Measurements from ENCODE around the gene MYOG.
A peak's percentile ranks its signal among the peaks of the same experiment; 100 is the strongest.

The MYOG gene

DNA sequence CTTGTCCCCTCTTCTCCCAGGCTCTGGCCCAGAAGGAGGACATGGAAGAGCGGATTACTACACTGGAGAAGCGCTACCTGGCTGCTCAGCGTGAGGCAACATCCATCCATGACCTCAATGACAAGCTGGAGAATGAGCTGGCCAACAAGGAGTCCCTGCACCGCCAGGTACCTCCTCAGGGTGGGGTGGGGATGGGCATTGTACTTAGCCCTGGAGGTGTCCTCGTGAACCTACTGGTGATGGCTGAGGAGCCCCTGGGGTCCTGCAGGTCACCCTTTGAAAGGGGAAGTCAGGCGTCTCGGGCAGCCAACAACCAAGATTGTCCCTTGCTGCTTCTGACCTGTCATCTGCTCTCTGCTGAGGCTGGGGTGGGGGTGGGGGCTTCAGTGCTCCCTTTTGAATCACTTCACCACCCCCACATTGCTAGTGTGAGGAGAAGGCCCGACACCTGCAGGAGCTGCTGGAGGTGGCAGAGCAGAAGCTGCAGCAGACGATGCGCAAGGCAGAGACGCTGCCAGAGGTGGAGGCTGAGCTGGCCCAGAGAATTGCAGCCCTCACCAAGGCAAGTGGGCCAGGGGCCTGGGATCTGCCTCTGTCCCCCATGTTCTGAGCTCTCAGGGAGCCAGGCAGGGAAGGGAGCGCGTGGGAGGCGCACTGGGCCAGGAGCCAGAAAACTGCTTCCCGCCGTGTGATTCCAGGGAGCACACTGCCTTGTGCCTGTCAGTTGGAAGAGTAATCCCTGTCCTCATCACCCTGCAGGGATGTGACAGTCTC is 39.8 kb downstream of the MYOG start:
- DNase-seq, result no peak

DNA sequence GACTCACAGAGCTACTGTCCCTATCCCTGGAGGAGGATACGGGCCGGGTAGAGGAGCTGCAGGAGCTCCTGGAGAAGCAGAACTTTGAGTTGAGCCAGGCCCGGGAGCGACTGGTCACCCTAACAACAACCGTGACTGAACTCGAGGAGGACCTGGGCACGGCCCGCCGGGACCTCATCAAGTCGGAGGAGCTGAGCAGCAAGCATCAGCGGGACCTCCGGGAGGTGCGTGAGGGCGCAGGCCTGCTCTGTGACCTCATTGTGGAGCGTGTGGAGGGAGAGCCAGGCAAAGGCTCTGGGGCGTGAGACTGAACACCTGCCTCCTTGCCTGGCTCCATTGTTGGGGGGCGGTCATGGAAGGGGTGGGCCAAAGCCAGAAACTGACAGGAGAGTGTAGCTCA is 40.5 kb downstream of the MYOG start:
- DNase-seq, result no peak

DNA sequence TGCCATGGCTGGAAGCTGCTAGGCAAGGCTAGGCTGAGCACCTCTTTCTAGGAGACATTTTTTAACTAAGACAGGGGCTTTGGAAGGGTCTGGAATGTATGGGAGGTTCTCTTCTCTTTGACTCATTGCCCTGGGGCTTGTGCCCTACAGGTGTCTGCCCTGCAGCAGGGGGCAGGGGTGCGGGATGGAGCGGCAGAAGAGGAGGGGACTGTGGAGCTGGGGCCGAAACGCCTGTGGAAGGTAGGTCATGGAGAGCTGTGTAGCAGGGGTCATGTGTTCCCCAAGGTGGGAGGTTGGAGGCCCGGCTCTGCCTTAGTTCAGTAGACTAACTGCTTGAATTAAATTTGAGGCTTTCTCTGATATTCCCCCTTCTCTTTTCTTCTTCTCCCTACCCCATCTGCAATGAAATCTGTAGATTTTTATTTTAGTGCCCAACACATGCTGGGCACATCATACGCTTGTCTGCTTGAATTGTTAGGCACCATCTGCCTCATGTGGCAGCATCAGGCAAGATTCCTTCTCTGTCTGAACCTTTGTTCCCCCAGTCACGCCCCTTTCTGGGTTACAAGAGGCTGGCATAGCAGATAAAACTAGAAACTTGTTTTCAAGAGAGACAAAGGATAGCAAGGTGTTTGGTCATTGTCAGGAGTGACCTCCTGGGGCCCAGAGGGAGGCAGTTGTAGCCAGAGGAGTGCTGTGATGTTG is 41.1 kb downstream of the MYOG start:
- DNase-seq, result no peak

DNA sequence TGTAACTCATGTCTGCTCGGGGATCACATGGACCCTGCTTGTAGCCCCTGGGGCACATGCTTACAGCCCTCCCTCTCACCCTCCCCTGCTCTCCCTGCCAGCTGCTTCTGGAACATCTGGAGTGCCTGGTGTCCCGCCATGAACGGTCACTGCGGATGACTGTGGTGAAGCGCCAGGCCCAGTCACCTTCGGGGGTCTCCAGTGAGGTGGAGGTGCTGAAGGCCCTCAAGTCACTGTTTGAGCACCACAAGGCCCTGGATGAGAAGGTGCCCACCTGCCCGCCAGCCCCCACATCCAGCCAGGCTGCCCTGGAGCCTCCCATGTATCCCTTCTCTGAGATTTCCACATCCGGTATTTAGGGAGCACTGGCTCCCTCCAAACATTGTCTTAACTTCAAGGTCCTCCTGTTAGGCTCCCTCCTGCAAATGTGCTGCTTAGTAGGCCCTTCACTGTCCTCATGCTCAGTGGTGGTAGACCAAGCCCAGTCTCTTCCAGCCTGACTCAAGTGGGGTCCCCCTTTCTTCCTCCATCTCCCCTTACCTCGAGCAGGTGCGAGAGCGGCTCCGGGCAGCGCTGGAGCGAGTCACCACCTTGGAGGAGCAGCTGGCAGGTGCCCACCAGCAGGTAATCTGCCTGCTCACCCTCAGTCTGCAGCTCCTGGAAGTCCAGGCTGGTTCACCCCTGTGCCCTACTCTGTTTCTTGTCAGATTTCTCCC is 41.8 kb downstream of the MYOG start:
- DNase-seq, result no peak

DNA sequence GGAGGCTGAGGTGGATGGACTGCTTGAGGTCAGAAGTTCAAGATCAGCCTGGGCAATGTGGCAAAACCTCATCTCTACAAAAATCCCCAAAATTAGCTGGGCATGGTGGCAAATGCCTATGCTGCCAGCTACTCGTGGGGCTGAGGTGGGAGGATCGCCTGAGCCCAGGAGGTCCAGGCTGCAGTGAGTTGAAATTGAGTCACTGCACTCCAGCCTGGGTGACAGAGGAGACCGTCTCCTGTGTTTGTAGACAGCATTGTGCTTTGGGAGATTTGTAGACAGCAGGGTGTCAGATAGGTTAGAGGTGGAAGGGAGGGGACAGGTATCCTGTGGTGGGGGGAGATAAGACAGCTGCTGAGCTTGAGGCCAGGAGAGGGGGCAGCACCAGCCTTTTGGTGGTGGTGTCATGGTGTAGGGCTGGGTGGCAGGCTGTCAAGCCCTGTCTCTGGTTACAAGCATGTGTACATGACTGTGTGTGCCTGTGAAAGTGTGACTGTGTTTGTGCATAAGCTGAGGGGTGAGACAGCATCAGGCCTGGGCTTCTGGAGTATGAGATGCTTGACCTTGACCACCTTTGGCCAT is 44.4 kb downstream of the MYOG start:
- DNase-seq, result no peak

DNA sequence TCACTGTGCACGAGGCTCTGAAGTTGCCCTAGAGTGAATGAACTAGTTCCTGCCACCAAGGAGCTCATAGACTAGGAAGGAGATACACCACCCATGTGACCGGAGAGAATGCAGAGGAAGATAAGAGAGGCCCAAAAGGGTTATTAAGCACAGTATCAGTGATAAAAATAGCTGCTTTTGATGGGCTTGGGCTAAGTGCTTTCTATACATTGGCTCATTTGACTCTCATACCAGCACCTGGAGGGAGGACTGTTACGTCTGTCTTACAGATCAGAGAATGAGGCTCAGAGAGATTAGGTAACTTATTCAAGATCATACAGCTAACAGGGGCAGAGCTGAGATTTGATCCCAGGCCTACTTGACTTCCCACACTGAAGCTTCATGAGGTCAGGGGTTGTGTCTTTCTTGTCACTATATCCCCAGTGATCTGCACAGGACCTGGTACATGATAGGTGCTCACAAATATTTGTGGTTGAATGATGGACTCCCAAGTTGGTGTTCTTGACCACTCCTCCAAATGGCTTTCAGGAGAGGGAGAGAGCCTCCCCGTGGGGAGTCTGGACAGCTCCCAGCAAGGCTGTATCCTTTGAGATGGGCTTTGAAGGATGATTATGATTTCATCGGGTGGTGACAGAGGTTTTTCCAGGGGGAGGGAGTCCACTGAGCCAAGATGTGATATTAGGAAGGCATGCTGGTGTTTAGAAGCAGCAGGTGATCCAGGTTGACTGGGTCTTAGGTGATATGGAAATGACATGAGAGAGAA is 45.1 kb downstream of the MYOG start:
- DNase-seq, result no peak

DNA sequence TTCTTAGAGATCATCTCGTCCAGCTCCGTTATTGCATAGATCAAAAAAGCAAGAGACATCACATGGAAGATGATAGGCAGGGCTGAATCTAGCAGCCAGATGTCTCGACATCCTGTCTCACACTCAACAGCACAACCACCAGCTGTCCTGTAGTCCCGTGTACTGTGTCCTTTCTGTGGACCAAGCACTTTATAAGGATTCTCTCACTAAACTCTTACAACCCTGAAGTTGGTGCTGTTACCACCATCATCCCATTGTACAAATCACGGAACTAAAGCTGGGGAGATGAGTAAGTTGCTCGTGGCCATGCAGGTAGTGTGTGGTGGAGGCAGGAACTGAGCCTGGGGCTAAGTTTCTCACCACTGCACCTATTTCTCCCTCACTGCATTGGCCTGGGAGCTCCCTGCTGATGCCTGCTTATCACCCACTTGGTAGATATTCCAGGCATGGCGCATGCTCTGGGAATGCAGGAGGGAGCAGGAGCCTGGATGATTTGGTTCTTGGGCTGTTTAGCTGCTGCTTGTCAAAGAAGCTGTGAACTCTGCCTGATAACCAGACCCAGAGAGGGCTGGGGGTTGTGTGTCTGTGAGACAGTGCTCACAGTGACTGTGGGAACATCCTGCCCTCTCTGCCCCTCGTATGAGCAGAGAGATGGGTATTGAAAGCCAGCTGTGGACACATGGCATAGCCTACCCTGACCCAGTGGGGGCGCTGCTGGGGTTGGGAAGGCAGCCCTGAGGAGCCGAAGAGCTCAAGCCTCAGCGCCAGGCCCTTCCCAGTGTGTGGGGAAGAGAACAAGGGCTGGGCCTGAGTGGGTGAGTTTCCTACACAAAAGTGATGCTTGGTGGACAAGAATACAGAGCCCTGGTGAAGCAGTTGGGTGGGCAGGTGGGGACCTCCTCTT is 46.0 kb downstream of the MYOG start:
- no peak for DNase-seq

DNA sequence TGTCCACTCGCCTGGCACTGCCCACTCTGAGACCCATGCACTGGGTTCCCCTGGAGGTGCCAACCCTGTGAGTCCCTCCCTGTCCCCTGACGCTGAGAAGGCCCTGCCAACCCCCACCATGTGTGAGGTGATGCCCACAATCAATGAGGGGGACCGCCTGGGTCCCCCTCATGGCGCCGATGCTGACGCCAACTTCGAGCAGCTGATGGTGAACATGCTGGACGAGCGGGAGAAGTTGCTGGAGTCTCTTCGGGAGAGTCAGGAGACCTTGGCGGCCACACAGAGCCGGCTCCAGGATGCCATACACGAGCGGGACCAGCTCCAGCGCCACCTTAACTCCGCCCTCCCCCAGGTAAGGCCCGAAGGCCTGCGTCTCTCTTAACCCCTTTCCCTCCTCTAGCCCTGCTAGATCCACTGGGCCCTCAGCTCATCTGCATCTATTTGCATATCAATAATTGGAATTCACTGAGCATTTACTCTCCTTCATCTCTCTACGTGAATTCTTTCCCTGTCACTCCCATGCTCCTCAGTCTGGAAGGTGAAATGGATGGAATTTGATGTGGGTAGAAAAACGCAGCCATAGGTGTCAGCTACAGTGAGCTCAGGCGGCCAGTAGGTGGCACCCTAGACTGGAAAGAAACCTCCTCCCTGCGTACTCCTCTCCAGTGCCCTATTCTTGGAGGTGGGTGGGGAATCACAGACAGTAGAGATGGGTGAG is 46.8 kb downstream of the MYOG start:
- DNase-seq, result peak; percentile 5

DNA sequence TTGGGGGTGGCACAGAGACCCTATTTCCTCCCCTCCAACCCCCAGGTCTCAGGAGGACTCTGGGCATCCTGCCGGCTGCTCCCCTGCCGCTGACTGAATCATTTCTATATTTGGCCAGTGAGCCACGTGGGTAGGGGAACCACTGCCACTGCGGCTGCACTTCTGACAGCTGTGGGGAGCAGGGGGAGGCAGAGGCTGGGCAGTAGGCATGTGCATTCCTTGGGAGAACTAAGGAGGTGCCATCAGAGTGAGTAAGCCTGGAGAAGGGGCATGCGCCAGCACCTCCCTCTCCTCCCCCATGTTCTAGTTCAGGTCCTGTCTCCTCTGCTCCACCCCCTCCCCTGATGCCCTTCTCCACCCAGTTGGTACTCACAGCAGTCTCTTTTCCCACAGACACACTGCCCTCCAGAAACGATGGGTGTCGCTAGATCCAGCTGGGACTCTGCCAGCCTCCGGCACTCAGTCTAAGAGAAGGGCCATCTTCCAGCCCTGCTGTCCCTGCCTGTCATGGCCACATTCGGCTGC is 47.5 kb downstream of the MYOG start:
- DNase-seq, result no peak

DNA sequence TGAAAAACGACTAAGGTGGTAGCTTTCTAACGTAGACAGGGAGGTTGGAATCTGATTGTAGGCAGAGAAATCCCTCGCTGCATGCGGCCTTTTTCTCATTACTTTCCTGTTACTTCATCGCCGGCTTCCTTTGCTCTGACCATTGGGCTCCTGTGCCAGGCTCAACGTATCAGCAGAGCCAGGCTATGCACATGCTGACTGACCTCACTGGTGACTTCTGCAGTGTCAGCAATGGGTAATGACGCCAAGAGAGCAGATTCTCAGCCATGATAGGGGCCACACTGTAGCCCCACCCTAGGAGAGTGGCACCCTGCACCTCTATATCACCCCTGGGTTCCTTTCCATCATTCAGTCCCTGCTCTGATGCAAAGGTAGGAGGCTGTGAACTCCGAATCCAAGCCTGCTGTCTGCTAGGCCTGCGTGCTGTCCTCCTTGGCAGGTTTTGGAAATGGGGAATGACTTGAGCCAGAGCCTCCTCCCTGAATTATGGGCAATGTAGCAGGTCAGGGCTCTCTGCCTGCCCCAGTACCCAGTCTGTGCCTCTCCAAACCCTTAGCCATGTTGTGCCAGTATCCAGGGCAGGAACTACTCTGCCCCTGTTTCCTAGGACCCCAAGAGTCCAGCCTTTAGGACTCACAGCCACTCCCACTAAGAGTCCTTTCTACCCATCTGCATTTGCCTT is 48.2 kb downstream of the MYOG start:
- no peak for DNase-seq

DNA sequence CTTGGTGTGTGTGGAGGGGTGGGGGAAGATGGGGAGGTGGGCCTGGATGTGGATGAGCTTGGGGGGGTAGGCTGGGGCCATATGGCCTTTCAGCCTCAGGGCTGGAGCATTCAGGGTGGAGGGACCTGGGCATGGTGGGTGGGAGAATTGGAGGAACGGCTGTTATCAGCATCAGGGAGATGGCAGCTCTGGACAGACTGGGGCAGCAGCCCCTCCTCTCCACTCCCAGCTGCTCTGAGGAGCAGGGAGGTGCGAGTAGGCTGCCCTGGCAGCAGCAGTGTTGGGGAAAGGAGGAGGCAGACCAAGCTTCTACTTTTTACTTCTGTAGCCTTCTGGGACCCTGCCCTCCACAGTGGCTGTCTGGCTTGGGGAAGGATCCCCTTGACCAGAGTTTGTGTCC is 49.3 kb downstream of the MYOG start:
- DNase-seq, result no peak

DNA sequence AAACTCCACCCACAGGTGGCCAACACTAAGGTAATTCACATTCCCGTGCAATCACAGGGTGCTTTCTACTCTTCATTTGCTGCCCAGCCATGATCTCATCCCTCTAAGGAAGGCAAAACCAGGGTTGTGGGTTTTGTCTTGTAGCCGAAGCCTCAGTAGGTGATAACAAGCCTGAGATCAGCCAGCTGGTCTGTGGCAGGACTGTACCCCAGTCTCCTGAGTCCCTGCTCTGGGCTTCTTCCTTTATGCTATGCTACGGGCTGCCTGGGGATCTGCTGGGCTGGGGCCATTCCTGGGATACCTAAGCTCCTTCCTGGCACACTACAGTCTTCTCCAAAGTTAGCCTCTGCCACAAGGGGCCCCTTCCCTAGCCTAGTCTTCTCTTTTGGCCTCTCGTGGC is 49.7 kb downstream of the MYOG start:
- DNase-seq, result no peak

DNA sequence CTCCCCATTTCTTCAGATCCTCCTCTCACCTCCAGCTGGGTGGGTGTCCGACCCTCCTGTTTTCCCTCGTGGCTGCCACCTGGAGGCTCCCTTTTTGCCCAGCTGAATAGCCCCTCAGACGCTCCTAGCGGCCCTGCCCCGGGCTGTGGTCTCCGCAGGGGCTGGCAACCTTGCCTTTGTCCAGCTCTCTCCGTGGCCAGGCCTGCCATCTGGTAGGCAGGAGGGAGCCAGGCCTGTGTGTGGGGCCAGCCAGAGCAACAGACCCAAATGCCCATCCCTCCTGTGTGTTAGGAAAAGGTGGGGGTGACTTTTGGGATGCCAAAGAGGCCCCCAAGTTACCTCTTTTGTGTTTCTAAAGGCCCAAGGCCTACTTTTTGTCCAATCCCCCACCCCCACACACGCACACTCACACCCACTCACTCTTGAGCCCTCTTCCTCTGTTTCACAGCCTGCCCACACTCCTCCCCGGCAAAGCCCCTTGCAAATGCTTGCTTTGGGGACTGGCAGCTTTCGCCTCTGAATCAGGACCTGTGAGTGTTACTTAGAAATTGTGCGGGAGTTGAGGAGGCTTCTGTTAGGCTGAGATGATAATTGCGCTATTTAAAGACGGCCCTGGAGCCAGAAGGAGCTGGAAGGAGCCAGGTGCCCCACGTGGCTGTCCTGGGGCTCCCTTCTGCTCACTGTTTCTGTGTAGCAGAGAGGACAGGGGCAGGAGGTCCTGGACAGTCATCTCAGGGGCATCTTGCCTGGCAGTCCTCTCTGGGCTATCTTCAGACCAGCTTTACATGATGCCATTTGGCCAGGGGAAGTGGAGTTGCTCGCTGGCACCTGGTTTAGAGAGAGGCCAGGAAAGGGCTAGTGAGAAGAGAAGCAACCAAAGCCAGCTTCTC is 50.5 kb downstream of the MYOG start:
- DNase-seq, result no peak

DNA sequence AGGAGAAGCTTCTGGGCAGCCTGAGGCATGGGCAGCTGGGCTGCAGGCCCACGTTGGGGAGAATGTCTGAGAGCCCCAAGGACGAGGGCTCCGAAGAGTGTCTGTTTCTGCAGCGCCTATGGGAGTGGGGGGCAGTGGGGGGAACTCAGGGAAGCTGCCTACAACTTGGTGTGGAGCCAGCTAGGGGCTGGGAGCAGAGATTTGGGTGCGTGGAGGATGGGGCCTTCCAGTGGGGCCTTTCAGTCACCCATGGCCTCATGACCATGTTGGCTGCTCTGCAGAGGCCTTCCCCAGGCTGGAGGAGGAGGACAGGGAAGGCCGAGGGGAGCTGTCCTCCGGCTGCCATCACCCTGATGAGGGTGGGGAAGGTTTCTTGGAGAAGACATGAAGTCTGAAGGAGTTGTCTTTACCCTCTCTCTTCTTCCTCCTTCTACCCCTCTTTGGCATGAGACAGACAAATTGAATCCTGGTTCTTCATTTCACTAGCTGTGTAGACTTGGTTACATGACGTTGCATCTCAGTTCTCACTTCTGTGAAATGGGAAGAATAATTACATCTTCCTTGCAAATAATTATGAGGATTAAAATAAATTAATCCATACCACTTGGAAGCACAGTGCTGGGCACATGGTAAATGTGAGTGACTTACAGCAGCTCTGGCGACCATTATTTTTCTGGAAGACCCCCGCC is 51.2 kb downstream of the MYOG start:
- DNase-seq, result no peak

DNA sequence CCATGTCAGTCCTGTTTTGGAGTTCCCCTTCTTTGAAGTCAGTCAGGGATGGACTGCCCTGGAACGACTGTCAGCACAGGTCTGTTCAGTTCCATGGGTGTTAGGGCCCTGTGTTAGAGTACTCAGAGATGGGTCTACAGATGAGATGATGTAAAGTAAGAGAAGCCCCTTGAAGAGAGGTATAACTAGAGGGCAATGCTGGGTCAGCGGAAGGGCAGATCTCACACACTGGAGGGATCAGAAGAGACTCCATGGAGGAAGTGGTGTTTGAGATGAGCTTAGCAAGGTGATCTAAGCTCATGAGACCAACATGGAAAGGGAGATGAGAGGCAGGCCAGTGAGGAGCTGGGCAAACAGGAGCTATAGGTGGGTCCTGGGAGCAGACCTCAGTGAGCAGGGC is 51.9 kb downstream of the MYOG start:
- no peak for DNase-seq

DNA sequence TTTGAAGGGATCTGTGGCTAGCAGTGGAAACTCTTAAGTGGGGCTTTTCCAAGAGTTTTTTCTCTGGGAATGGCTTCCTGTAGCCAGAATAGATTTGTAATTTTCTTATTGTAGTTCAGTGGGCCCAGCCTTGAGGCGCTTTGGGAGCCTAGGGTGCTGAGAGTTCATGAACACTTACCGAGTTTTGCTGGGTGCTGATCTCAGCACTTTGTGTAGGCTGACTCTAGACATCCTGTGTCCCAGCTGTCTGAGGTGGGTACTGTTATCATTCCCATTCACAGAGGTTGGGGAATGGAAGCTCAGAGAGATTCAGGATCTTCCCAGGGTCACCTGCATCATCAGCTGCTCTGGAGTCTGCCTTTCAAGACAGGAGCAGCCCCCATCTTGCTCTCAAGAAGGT is 52.5 kb downstream of the MYOG start:
- no peak for DNase-seq
